ENCODE measurements around the gene DLG2.

Gene DLG2

DNA sequence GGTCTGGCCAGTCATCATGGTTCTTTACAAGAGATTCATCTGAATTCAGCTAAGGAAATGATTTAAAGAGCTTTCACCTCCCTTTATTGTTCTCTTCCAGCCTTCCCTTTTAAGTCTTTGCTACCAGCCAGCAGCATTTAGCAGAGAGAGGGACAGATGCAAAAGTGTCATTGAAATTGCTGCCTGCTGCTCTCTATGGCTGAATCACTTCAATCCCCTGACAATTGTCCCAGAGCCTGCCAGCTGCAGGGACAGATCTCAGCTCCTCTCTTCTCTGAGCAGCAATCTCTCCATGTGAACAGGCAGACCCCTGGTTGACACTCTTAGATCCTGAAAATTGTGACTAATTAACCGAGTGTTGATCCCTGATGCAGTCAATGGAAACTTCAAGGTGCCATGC, 1524.0 kb downstream of the DLG2 start:
- DNase-seq (ENCODE audit: low read depth): no peak

DNA sequence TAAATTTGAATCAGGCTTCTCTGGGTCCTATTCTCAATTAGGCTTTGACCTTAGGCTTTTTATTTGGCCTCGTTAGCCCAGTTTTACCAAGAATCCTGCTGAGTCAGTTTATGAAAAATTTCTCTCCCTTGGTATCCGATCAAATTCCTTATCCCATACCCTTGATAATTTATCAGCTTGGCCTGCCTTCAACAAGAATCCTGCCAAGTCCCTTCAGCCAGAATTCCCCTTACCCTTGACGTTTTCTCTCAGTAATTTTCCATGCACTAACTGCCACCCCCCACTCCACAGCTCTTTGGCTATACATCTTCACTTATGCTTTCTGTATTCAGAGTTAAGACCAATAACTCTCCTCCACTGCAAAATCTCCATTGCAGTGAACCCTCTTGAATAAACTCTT, 1530.0 kb downstream of the DLG2 start:
- no peak for DNase-seq (ENCODE audit: low read depth)

DNA sequence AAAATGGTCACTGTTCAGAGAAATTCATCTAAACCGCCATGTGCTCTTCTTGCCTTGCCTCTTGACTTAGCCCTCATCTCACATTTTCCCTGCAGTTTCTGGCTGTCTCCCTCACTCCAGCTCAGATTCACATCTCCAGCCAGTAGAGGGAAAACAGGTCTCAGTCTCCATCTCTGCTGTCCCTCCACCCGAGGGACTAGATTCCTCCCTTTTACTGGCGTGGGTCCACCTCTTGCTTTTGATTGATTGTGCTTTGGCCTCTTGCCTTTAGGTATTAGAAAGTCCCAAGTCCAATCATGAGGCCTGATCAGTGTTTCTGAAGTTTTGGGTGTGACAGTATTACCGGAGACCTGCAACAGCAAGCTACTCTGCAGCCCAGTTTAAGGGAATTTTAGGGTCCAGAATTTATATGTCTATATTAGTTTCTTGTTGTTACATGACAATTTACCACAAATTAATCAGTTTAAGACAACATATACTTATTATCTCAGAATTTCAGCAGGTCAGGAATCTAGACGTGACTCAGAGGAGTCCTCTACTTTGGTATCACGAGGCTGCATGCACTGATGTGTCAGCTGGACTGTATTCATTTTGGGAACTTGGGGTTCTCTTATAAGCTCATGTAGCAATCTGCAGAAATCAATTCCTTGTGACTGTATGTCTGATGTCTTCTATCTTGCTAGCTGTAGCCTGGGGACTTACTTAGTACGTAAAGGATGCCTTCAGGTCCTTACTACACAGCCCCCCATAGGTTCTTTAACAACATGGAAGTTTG, 1535.7 kb downstream of the DLG2 start:
- DNase-seq (ENCODE audit: low read depth): no peak

GRCh38 chr11:84089072-84090057, 1537.8 kb downstream of the DLG2 start:
- DNase-seq (ENCODE audit: low read depth): no peak

DNA sequence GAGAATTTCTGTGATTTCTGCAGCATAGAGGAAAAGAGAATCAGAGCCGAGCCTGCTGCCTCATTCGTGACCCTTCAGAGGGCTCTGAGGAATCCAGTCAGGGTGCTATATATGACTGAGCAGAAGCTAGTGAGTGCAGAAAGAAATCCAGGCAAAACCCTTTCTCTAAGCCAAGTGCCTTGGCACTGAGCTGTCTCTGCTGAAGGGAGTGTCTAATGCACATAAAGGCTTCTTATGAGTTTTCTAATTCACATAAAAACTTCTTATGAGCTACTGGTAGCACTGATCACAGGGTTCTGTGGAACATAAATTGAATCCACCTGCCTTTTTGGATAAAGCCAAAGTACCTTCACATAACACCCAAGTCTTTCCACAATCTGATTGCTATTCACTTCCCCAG, 1555.3 kb downstream of the DLG2 start:
- DNase-seq (ENCODE audit: low read depth): no peak

DNA sequence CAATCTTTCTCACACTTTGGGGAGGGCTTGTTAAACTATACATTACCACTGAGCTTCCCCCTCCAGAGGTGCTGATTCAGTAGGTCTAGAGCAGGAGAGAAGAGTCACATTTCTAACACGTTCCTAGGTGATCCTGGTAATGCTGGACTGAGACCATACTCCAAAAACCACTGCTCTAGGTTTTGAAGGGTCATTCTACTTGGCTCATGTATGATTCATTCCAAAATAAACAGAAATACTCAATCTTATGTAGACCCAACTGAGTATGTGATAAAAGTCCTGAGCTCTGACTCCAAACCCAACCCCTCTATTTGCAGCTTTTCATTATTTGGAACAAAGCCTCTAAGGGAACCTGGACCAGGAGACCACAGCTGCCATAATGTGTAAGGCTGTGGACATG, 1558.1 kb downstream of the DLG2 start:
- no peak for DNase-seq (ENCODE audit: low read depth)

DNA sequence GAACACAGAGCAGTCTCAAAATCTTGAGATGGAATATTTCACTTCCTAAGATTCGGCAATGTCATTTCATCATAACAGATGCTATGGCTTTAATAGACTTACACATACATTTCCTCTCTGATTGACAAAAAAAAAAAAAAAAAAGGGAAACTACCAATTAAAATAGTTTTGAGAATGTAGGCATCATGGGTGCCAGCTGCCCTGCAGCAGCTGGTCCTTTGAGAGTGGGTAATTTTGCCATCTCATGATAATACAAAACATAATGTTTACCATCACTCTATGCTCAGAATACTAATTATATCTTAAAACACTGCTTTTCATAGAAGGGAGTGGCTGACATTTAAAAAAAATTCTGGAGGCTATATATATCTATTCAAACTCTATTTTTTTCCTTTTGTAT, 1565.4 kb downstream of the DLG2 start:
- DNase-seq (ENCODE audit: low read depth): no peak

DNA sequence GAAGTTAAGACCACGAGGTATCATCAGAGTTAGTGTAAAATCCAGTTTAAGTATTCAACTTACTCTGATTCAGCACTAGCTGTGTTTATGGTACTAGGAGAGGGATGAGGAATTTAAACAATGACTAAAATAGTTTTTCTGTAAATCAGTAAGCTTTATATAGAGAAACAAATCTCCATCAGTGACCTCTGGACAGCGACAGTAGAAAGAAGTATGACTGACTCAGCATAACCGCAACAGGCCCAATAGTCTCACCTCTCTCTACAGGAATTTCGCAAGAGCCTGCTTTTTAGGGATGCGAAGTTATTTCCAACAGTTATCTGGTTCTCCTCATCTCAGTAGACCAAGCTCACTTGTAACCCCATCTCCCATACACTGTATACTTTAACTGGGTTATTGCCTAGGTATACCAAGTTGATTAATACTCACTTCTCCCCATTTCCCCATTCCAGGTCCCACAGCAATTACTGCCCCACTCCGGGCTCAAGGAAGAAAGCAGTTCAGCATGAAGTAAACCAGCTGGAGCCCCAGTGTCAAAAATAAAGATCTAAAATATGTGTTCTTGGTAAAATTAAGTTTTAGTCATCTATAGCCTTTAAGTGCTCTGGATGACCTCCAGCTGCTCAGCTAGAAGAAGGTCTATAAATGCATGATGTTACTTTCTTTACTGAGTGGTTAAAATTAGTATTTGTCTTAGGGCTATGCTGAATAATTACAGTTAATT, 1570.3 kb downstream of the DLG2 start:
- DNase-seq (ENCODE audit: low read depth): no peak

DNA sequence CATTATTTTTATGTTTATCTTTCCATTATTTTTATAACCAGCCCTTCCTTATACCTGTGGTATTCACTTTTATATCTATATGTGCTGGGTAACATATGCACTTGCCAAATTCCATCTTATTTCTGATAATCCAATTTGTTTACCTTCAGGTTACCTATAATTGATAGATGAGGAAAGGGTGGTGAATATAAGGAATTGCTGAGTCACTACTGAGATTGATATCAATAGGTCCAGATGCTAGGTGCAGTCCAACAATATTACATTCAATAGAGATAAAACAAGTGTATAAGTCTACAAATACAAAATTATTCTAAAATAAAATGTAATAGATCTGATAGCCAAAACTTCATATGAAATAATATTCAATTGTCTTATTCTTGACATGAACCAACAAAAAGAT, 1582.0 kb downstream of the DLG2 start:
- no peak for DNase-seq (ENCODE audit: low read depth)

GRCh38 chr11:84044706-84045105, 1582.4 kb downstream of the DLG2 start:
- no peak for DNase-seq (ENCODE audit: low read depth)

GRCh38 chr11:84036664-84037194, 1590.4 kb downstream of the DLG2 start:
- no peak for DNase-seq (ENCODE audit: low read depth)

GRCh38 chr11:84035645-84036044, 1591.5 kb downstream of the DLG2 start:
- DNase-seq (ENCODE audit: low read depth): no peak

DNA sequence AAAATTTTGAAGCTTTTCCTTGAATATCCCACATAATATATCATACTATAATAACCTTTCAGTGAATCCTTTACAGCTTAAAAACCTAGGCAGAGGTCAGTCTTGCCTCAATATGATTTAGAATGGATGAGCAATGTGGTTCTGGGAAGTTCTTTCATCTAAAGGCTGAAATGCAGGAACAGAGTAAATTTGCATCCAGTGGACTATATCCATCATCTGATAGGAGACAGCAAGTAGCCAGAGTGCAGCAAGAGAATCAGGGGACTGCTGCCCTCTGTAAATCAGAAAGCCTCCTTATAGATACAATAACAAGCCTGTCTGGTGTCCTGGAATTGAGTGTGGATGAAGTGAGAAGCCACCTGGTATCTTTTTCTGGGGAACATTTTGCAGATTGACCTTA, 1592.7 kb downstream of the DLG2 start:
- no peak for DNase-seq (ENCODE audit: low read depth)

- no peak for DNase-seq (ENCODE audit: low read depth)
Observed at GRCh38 chr11:84024266-84024665, 1602.9 kb downstream of the DLG2 start.

DNA sequence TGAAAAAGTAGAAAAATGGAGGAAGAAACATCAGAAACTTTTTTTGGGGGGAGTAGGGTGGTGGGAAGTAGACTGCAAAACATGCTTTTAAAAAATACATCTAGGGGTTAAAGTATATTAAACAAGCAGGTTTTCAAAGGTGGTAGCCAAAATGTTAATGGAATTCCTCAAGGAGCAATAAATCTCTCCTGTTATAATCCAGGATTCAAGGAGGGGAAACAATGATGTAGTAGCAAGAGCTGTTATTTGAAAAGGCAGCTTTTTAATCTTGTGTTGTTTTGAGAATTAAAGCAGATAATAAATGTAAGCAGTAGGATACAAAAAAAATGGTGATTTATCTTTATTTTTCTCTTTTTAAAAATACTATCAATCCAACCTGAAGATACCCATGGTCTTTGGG, 1604.4 kb downstream of the DLG2 start:
- DNase-seq (ENCODE audit: low read depth): no peak

DNA sequence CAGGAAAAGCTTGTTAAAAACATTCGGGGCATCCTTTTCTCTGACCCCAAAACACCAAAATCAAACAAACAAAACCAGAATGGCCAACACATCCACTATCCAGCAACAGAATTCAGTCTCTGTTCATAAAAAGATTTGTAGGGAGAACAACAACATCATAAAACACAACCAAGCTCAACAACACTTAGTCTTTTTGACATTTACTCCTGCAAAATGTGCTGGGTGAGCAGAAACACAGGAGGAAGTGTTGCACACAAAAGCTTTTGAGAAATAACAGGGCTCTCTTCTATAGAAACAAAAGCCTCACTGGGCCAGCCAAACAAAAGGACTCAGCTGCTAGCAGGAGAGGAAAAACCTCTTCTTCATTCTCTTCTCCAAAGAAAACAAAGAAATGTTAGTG, 1604.9 kb downstream of the DLG2 start:
- DNase-seq (ENCODE audit: low read depth): no peak

DNA sequence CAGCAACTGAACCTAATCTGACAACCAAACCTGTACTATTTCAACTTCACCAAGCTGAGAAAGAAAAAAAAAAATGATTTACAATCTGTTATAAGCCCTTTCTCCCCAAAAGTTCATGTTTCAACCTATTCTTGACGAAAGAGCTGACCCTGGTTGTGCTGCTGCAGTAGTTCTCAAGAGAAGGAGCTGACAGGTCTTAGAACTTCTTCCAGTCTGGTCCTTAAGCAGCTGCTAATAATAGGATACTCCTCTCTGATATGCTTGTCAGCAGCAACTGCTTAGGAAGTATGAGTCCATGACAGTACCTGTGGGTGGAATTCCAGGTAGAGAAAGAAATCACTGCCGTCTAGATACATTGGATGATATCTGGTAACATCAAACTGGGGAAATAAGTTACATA, 1605.9 kb downstream of the DLG2 start:
- DNase-seq (ENCODE audit: low read depth): no peak

- DNase-seq (ENCODE audit: low read depth): peak; percentile 52
Observed at GRCh38 chr11:84019571-84020194, 1607.5 kb downstream of the DLG2 start.

GRCh38 chr11:84014539-84014938, 1612.6 kb downstream of the DLG2 start:
- DNase-seq (ENCODE audit: low read depth): no peak

DNA sequence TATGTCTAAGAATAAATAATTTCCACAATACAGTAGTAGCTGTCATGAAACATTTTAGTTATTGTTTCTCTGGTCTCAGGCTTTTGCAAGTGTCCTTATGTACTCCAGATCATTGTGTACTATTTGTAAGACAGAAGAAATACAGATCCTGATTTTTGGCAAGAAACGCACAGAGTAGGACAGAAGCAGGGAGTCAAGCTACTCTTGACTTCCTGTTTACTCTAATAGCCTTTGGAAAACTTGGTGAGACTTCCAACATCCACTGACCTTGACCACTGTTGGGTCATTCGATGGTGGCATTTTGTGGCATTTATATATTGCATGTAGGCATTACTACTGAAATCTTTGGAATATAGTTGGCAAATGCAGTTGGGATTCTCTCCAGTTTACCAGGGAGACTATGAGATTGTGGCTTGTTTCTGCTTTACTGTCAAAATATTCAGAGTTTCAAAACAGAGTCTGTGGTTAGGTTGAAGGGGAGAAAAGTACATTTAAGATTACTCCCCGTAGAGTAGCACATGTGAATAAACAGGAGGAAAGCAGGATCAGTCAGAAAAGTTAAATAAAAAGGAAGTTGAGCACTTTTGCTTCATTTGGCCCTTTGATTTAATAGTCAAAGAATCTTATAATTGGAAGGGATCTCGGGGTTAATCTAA, 1614.8 kb downstream of the DLG2 start:
- DNase-seq (ENCODE audit: low read depth): no peak

DNA sequence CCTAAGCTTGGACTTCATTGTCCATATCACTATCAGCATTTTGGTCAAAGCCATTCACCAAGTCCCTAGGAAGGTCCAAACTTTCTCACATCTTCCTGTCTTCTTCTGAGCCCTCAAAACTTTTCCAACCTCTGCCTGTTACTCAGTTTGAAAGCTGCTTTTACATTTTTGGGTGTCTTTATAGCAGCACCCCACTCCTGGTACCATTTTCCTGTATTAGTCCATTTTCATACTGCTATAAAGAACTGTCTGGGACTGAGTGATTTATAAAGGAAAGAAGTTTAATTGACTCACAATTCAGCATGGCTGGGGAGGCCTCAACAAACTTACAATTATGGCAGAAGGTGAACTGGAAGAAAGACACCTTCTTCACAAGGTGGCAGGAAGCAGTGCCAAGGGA, 1624.0 kb downstream of the DLG2 start:
- no peak for DNase-seq (ENCODE audit: low read depth)
